Liver (tissue), 3 donors: ENCODE results near the gene P2RY14.

ENCODE experiments used
- ATF3 ChIP-seq: IDR thresholded peaks from 2 replicates; pipeline ENCODE4 v1.6.1; 2016; ENCODE audit warnings: antibody characterized with exemption
- CTCF ChIP-seq: fragments of 150-350 bp; IDR thresholded peaks from 2 replicates; pipeline ENCODE4 v1.5.1; 2017; ENCODE audit warnings: improper control_type of control experiment, low read depth, low read length; ENCODE audit not compliant: missing input control
- EGR1 ChIP-seq, 2 donors: IDR thresholded peaks; 2 replicates each; pipeline ENCODE4 v1.6.1; 2016 to 2018; ENCODE audit warnings: antibody characterized with exemption in 2 of 2, low read depth in 2 of 2
- FOXA1 ChIP-seq: IDR thresholded peaks from 2 replicates; pipeline ENCODE4 v1.6.1; 2016; ENCODE audit warnings: antibody characterized with exemption
- GABPA ChIP-seq, 2 donors: IDR thresholded peaks in 1 of 2; conservative IDR thresholded peaks in 1 of 2; 2 replicates each; pipeline ENCODE4 v1.6.1; 2016; ENCODE audit warnings: antibody characterized with exemption in 2 of 2, mild to moderate bottlenecking in 1 of 2, moderate library complexity in 1 of 2
- JUND ChIP-seq, 2 donors: IDR thresholded peaks; 2 replicates each; pipeline ENCODE4 v1.6.1; 2016; ENCODE audit warnings: antibody characterized with exemption in 2 of 2
- MAX ChIP-seq: IDR thresholded peaks from 2 replicates; pipeline ENCODE4 v1.6.1; 2016; ENCODE audit warnings: antibody characterized with exemption
- RAD21 ChIP-seq, 2 donors: IDR thresholded peaks; 2 replicates each; pipeline ENCODE4 v1.6.1; 2016; ENCODE audit warnings: antibody characterized with exemption in 2 of 2, mild to moderate bottlenecking in 2 of 2
- REST ChIP-seq: IDR thresholded peaks from 2 replicates; pipeline ENCODE4 v1.6.1; 2016; ENCODE audit warnings: antibody characterized with exemption, mild to moderate bottlenecking
- RXRA ChIP-seq, 2 donors: IDR thresholded peaks; 2 replicates each; pipeline ENCODE4 v1.6.1; 2017 to 2018; ENCODE audit warnings: antibody characterized with exemption in 2 of 2, mild to moderate bottlenecking in 1 of 2
- TAF1 ChIP-seq: conservative IDR thresholded peaks from 2 replicates; pipeline ENCODE4 v1.6.1; 2016; ENCODE audit warnings: antibody characterized with exemption, mild to moderate bottlenecking
- YY1 ChIP-seq: IDR thresholded peaks from 2 replicates; pipeline ENCODE4 v1.6.1; 2016; ENCODE audit warnings: antibody characterized with exemption, mild to moderate bottlenecking
- ZBTB33 ChIP-seq: IDR thresholded peaks from 2 replicates; pipeline ENCODE4 v1.6.1; 2016; ENCODE audit warnings: antibody characterized with exemption
- donor health status: healthy.
- donor health status: healthy.

- TF ChIP-seq TAF1 (no peak), CTCF (no peak), MAX (no peak), FOXA1 (no peak), JUND (IDR thresholded peaks at IDR 0.05) (no peak), GABPA (IDR thresholded peaks at IDR 0.05 in 1 of 2, conservative IDR thresholded peaks at IDR 0.05 in 1 of 2) (no peak), EGR1 (IDR thresholded peaks at IDR 0.05; ENCODE audit: low read depth in 2 of 2) (no peak), RAD21 (IDR thresholded peaks at IDR 0.05) (no peak), REST (no peak), ATF3 (no peak), YY1 (no peak), RXRA (IDR thresholded peaks at IDR 0.05) (no peak), ZBTB33 (no peak)
Measured at GRCh38 chr3:151248772-151249337, 29.5 kb downstream of the P2RY14 start.
